Myocyte (in vitro differentiated cells): Measurements from ENCODE around the gene NOS2. TPM values are rescaled to one million over a fixed set of nuclear protein-coding genes. Genes with fewer than 3 reads are reported as not detected.
"Not testable (repeated sequence)": the region's sequence is repeated elsewhere in the genome, so short reads cannot be mapped to it uniquely, and the experiment has no call there.

ENCODE experiments used
- DNase-seq: peaks from one replicate; pipeline ENCODE4 v3.0.0-alpha.2; 2012; ENCODE audit warnings: low read depth
- total RNA-seq: library from RNA; depleted of rRNA; stranded (reverse); fragments of >200 nt; gene quantifications from 2 replicates; pipeline ENCODE4 v1.2.3, GENCODE V29; 2014

NOS2 gene
- total RNA-seq, 1 donor from 2014 or later = 0.03 TPM

GRCh38 chr17:27755706-27756466, 44.4 kb downstream of the NOS2 start:
- DNase-seq = no peak

GRCh38 chr17:27754549-27754948, 45.8 kb downstream of the NOS2 start:
- DNase-seq = no peak

GRCh38 chr17:27753726-27754125, 46.6 kb downstream of the NOS2 start:
- DNase-seq = not testable (repeated sequence)

- DNase-seq = not testable (repeated sequence)
Observed at GRCh38 chr17:27752831-27753619, 47.3 kb downstream of the NOS2 start.

- no peak for DNase-seq
Observed at GRCh38 chr17:27751622-27752490, 48.5 kb downstream of the NOS2 start.

GRCh38 chr17:27751166-27751565, 49.2 kb downstream of the NOS2 start:
- DNase-seq = no peak

GRCh38 chr17:27749562-27750150, 50.7 kb downstream of the NOS2 start:
- DNase-seq = not testable (repeated sequence)

- DNase-seq = no peak
Observed at GRCh38 chr17:27748360-27748825, 51.9 kb downstream of the NOS2 start.

- DNase-seq = no peak
Observed at GRCh38 chr17:27747462-27748359, 52.6 kb downstream of the NOS2 start.

- no peak for DNase-seq
Observed at GRCh38 chr17:27746881-27747280, 53.4 kb downstream of the NOS2 start.

- DNase-seq = not testable (repeated sequence)
Observed at GRCh38 chr17:27746320-27746719, 54.0 kb downstream of the NOS2 start.

GRCh38 chr17:27745207-27745830, 55.0 kb downstream of the NOS2 start:
- DNase-seq = not testable (repeated sequence)

GRCh38 chr17:27743281-27743885, 56.9 kb downstream of the NOS2 start:
- DNase-seq = no peak

GRCh38 chr17:27741971-27742575, 58.3 kb downstream of the NOS2 start:
- no peak for DNase-seq

GRCh38 chr17:27741361-27741861, 58.9 kb downstream of the NOS2 start:
- DNase-seq = peak; percentile 11

GRCh38 chr17:27740541-27740940, 59.8 kb downstream of the NOS2 start:
- not testable (repeated sequence) for DNase-seq

GRCh38 chr17:27733773-27734172, 66.6 kb downstream of the NOS2 start:
- DNase-seq = no peak

- not testable (repeated sequence) for DNase-seq
Observed at GRCh38 chr17:27732746-27733145, 67.6 kb downstream of the NOS2 start.
